ENCODE results near the gene ZNF184. TPM values are rescaled to one million over a fixed set of nuclear protein-coding genes. Genes with fewer than 3 reads are reported as not detected.
A peak's percentile ranks its signal among the peaks of the same experiment; 100 is the strongest.

The ZNF184 gene
- total and polyA plus RNA-seq, 9 of the 15 experiments (the other 6 are each of a cell fraction or from before 2014, with no cell fraction given) = 7.6 to 22.2 (median 12.8) TPM

- TF ChIP-seq BRCA1 (IDR thresholded peaks at IDR 0.05) (no peak), BRCA1 (CRISPR knock-in tag; IDR thresholded peaks at IDR 0.05) (no peak), LARP7 (IDR thresholded peaks at IDR 0.05) (no peak), ZFP36 (IDR thresholded peaks at IDR 0.05; ENCODE audit: low read depth, low read length, partially characterized antibody) (no peak), RHOXF2B (CRISPR knock-in tag; conservative IDR thresholded peaks at IDR 0.05) (no peak), TRIM28 (IDR thresholded peaks at IDR 0.05) (no peak), ZNF707 (CRISPR knock-in tag; conservative IDR thresholded peaks at IDR 0.05) (no peak), KAT7 (CRISPR knock-in tag; IDR thresholded peaks at IDR 0.05; ENCODE audit: borderline replicate concordance) (no peak; the same call in 1 of the 2 replicates), PRPF4 (IDR thresholded peaks at IDR 0.05; ENCODE audit: insufficient read depth, low read depth, low read length, poor library complexity, severe bottlenecking) (no peak), ZNF316 (IDR thresholded peaks at IDR 0.05) (peak; percentile 95), TBL1XR1 (IDR thresholded peaks at IDR 0.05; ENCODE audit: low read length in 2 of 2) (no peak), HDAC1 (IDR thresholded peaks at IDR 0.05) (peak in 1 of 2 experiments; percentile 83; a peak in 2 of 4 replicates), ZKSCAN1 (IDR thresholded peaks at IDR 0.05; ENCODE audit: low read depth, low read length) (no peak), TAF15 (IDR thresholded peaks at IDR 0.05; ENCODE audit: low read depth, low read length) (no peak), NFIC (IDR thresholded peaks at IDR 0.05) (peak; percentile 57; the same call in 1 of the 2 replicates), CBFB (CRISPR knock-in tag; IDR thresholded peaks at IDR 0.05) (no peak), SP2 (IDR thresholded peaks at IDR 0.05; ENCODE audit: extremely low read depth, low read depth, low read length, poor library complexity, severe bottlenecking) (no peak), ZMIZ1 (IDR thresholded peaks at IDR 0.05; ENCODE audit: low read depth in 2 of 2, low read length in 2 of 2) (no peak), TFAP4 (CRISPR knock-in tag; IDR thresholded peaks at IDR 0.05; ENCODE audit: borderline replicate concordance) (peak; percentile 25; the same call in 1 of the 2 replicates), ARNT (IDR thresholded peaks at IDR 0.05) (peak in 1 of 2 experiments; percentile 83; a peak in 1 of 4 replicates), GABPB1 (CRISPR knock-in tag; IDR thresholded peaks at IDR 0.05) (0 out of 2 replicates have a peak, but pooled peaks have one; percentile 38), ZNF165 (CRISPR knock-in tag; IDR thresholded peaks at IDR 0.05; ENCODE audit: borderline replicate concordance) (no peak), ZNF23 (CRISPR knock-in tag; IDR thresholded peaks at IDR 0.05) (no peak), RBM34 (IDR thresholded peaks at IDR 0.05; ENCODE audit: borderline replicate concordance, insufficient read depth, low read length) (no peak), ASH1L (IDR thresholded peaks at IDR 0.05; ENCODE audit: borderline replicate concordance, low read depth, partially characterized antibody) (no peak), CREB1 (IDR thresholded peaks at IDR 0.05) (no peak; the same call in 1 of the 2 replicates), CREB1 (CRISPR knock-in tag; IDR thresholded peaks at IDR 0.05) (peak; percentile 57), ZSCAN32 (CRISPR knock-in tag; IDR thresholded peaks at IDR 0.05) (no peak)
Measured at GRCh38 chr6:27503436-27504030, 30.6 kb upstream of the ZNF184 start (continued).

All from K562 (cell line).